ENCODE data around the gene NEIL1. TPM values are rescaled to one million over a fixed set of nuclear protein-coding genes. Genes with fewer than 3 reads are reported as not detected.

The NEIL1 gene
- total RNA-seq, 1 donor from 2014 or later, result 8.2 TPM

DNA sequence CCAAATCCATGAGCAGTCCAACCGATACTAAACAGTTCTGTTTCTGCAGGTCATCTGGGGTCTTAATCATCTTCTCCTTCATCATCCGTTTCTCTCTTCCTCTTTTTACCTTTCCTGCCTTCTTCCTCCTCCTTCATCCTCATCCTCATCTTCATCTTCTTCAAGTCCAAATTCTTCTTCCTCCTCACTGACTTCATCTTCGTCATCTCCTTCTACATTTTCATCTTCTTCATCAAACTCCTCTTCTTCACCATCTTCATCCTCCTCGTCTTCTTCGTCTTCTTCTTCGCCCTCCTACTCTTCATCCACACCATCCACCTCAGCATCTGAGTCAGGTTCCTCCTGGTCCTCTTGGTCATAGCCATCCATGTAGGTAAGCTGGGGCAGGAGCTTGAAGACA lies 25.1 kb upstream of the NEIL1 start:
- no peaks in the 10 kb centered on the region for H3K9me3 ChIP-seq (replicated peaks)
- H3K36me3 ChIP-seq, result no peaks in the 10 kb centered on the region
- DNase-seq, result no peak
- no peaks in the 10 kb centered on the region for H3K27me3 ChIP-seq (ENCODE audit: low read depth)
- no peak overlapping the region for H3K4me3 ChIP-seq
- no peaks in the 10 kb centered on the region for H3K4me1 ChIP-seq
- TF ChIP-seq, protein P1, sequence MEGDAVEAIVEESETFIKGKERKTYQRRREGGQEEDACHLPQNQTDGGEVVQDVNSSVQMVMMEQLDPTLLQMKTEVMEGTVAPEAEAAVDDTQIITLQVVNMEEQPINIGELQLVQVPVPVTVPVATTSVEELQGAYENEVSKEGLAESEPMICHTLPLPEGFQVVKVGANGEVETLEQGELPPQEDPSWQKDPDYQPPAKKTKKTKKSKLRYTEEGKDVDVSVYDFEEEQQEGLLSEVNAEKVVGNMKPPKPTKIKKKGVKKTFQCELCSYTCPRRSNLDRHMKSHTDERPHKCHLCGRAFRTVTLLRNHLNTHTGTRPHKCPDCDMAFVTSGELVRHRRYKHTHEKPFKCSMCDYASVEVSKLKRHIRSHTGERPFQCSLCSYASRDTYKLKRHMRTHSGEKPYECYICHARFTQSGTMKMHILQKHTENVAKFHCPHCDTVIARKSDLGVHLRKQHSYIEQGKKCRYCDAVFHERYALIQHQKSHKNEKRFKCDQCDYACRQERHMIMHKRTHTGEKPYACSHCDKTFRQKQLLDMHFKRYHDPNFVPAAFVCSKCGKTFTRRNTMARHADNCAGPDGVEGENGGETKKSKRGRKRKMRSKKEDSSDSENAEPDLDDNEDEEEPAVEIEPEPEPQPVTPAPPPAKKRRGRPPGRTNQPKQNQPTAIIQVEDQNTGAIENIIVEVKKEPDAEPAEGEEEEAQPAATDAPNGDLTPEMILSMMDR (IDR thresholded peaks at IDR 0.05; ENCODE audit: borderline replicate concordance), result no peak
- intact Hi-C loops (cut with micrococcal nuclease), result no loop called here
- H3K27ac ChIP-seq (replicated peaks), result no peak overlapping the region

DNA sequence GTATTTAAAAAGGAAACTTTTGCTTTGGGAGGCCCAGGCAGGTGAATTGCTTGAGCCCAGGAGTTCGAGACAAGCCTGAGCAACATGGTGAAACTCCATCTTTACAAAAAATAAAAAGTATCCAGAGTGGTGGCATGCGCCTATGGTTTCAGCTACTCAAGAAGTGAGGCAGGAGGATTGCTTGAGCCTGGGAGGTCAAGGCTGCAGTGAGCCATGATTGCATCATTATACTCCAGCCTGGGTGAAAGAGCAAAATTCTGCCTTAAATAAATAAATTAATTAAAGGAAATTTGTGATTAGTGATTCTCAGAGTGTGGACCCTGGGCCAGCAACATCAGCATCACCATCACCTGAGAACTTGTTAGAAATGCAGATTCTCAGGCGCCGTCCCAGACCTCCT lies 20.9 kb upstream of the NEIL1 start:
- intact Hi-C loops (cut with micrococcal nuclease), result no loop called here
- TF ChIP-seq, protein P1 (IDR thresholded peaks at IDR 0.05; ENCODE audit: borderline replicate concordance), result no peak
- no peaks in the 10 kb centered on the region for H3K27me3 ChIP-seq (ENCODE audit: low read depth)
- no peak overlapping the region for H3K4me3 ChIP-seq
- DNase-seq, result no peak
- no peaks in the 10 kb centered on the region for H3K4me1 ChIP-seq
- H3K27ac ChIP-seq (replicated peaks), result no peak overlapping the region
- no peaks in the 10 kb centered on the region for H3K36me3 ChIP-seq
- H3K9me3 ChIP-seq (replicated peaks), result no peaks in the 10 kb centered on the region

DNA sequence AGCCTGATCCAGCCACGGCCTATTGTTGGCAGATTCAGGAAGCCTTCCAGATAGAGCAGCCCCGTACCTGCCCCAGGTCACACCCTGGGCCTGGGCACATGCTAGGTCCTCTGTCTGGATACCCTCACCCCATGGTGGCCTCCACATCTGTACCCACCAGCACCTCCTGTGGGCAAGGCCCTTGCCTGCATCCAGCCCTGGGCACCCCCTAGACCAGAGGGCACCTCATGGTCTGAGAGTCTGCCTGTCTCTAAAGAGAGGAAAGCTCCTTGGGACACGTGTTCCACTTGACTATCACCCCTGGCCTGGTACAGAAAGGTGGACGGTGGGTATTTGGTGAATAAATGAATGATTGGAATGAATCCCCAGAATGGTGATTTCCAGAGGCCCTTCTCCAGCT lies 19.8 kb upstream of the NEIL1 start:
- no peaks in the 10 kb centered on the region for H3K36me3 ChIP-seq
- no peak overlapping the region for H3K27ac ChIP-seq (replicated peaks)
- no peaks in the 10 kb centered on the region for H3K4me1 ChIP-seq
- intact Hi-C loops (cut with micrococcal nuclease), result no loop called here
- H3K4me3 ChIP-seq, result no peak overlapping the region
- no peaks in the 10 kb centered on the region for H3K9me3 ChIP-seq (replicated peaks)
- DNase-seq, result no peak
- TF ChIP-seq, protein P1 (IDR thresholded peaks at IDR 0.05; ENCODE audit: borderline replicate concordance), result no peak
- H3K27me3 ChIP-seq (ENCODE audit: low read depth), result no peaks in the 10 kb centered on the region

DNA sequence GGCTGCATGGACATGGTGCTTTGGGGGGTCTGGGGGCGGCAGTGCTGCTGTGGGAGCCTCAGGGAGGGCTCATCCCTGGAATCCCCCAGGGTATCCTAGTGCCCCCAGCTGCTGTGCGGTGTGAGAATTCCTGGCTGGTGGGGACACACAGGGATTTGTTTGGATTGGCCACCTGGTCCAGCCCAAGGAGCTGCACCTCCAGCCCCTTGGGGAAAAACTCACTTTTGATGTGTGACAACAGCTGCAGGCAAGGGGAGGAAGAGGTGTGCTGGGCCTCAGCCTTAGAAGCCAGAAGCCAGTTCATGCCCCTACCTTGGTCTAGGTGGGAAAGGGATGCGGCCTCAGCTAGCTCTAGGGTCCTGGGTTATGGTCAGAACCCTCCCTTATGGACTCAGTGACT lies 19.3 kb upstream of the NEIL1 start:
- no peaks in the 10 kb centered on the region for H3K27me3 ChIP-seq (ENCODE audit: low read depth)
- H3K9me3 ChIP-seq (replicated peaks), result no peaks in the 10 kb centered on the region
- no peak overlapping the region for H3K27ac ChIP-seq (replicated peaks)
- no peak for DNase-seq
- TF ChIP-seq, protein P1 (IDR thresholded peaks at IDR 0.05; ENCODE audit: borderline replicate concordance), result no peak
- no peaks in the 10 kb centered on the region for H3K4me1 ChIP-seq
- no peaks in the 10 kb centered on the region for H3K36me3 ChIP-seq
- intact Hi-C loops (cut with micrococcal nuclease), result no loop called here
- no peak overlapping the region for H3K4me3 ChIP-seq

DNA sequence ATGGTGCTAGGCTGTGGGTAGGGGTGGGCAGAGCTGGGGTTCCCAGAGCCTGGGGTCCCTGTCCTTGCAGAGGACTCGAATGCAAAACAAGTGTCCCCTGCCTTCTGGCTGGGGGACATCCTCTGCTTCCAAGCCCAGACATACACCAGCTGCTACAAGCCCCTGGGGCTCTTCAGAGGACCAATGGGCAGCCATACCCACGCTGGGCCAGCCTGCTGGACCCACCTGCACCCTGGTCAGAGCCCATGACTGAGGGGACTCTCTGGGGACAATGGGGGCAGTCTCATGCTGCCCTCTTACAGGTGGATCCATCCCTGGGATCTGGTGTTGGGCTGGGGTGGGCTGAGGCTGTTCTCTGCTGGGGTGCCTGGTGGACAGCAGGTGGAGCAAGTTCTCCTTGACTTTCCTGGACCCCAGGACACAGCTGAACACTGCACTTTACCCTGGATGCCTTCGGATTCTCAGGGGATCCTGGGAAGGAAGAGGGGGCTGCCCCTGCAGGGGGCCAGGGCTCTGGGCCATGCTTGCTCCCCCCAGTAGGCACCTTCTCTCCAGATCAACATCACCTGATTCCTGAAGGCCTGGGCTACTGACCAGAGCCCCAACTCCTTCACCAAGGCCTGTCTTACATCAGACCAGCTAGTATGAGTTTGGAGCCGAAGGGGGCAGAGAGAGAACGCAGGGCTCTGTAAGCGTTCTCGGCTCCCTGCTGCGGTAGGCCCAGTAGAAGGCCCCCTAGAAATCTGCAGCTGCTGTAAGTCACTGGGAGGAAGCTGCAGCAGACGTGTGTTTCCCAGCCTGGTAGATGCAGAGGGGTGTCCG lies 18.1 kb upstream of the NEIL1 start:
- Histone ChIP-seq H3K27me3 (ENCODE audit: low read depth) (no peaks in the 10 kb centered on the region), H3K27ac (replicated peaks) (no peak overlapping the region)
- intact Hi-C loops (cut with micrococcal nuclease), result no loop called here

More for the DNA sequence above, 18.1 kb upstream of the NEIL1 start:
- H3K4me1 ChIP-seq, result no peaks in the 10 kb centered on the region
- no peak for DNase-seq
- no peak overlapping the region for H3K4me3 ChIP-seq
- H3K36me3 ChIP-seq, result no peaks in the 10 kb centered on the region
- no peaks in the 10 kb centered on the region for H3K9me3 ChIP-seq (replicated peaks)
- TF ChIP-seq, protein P1 (IDR thresholded peaks at IDR 0.05; ENCODE audit: borderline replicate concordance), result no peak

Measured in left ventricle myocardium inferior (tissue), 1 donor.